Astrocyte (in vitro differentiated cells and primary cell): ENCODE results near the gene A1BG. TPM values are rescaled to one million over a fixed set of nuclear protein-coding genes. Genes with fewer than 3 reads are reported as not detected.

ENCODE experiments used
- microRNA-seq: library from miRNA; unstranded; fragments of <30 nt; microRNA quantifications from one replicate; pipeline ENCODE4 v1.2.0, GENCODE V29; 2020
- total RNA-seq: library from RNA; stranded (reverse); gene quantifications from 2 replicates; pipeline ENCODE4 v1.2.1, GENCODE V29; 2021

The A1BG gene
- total RNA-seq, 1 donor from 2014 or later, result 32.3 TPM

Small RNA genes lying within 50 kb of the gene (microRNA-seq; reads per million reads assigned to microRNA genes)
- 0.82 reads per million for gene MIR4754
- gene MIR6806, result not detected

Other genes with a start within 250 kb of the A1BG start
- 10.8 and 11.1 TPM in 2 replicates for gene ZNF329, start 202.7 kb downstream of the A1BG start, total RNA-seq
- 38.5 and 39.0 TPM in 2 replicates for gene ZNF274, start 170.4 kb downstream of the A1BG start, total RNA-seq
- gene ZNF544, start 124.6 kb downstream of the A1BG start, total RNA-seq, result 23.4 and 23.7 TPM in 2 replicates
- 10.0 and 10.4 TPM in 2 replicates for gene ZNF8, start 74.5 kb downstream of the A1BG start, total RNA-seq
- gene ERVK3-1, start 48.1 kb downstream of the A1BG start, total RNA-seq, result 34.6 and 40.9 TPM in 2 replicates
- 2.7 and 3.1 TPM in 2 replicates for gene ZSCAN22, start 26.5 kb downstream of the A1BG start, total RNA-seq
- 0.43 and 0.55 TPM in 2 replicates for gene ZNF497, start 9.3 kb upstream of the A1BG start, total RNA-seq
- 2.4 and 2.9 TPM in 2 replicates for gene ZNF837, start 27.5 kb upstream of the A1BG start, total RNA-seq
- 793 and 891 TPM in 2 replicates for gene RPS5, start 33.8 kb upstream of the A1BG start, total RNA-seq
- 0.36 and 0.41 TPM in 2 replicates for gene RNF225, start 42.2 kb upstream of the A1BG start, total RNA-seq
- gene ZNF584, start 55.2 kb upstream of the A1BG start, total RNA-seq, result 11.7 and 12.7 TPM in 2 replicates
- gene ZNF132, start 86.7 kb upstream of the A1BG start, total RNA-seq, result 1.4 and 1.9 TPM in 2 replicates
- gene ZNF324B, start 98.1 kb upstream of the A1BG start, total RNA-seq, result 4.9 and 5.7 TPM in 2 replicates
- 9.3 and 9.6 TPM in 2 replicates for gene ZNF324, start 113.6 kb upstream of the A1BG start, total RNA-seq
- 6.0 and 6.2 TPM in 2 replicates for gene ZNF446, start 122.9 kb upstream of the A1BG start, total RNA-seq
- gene SLC27A5, start 158.5 kb upstream of the A1BG start, total RNA-seq, result 6.8 TPM in 2 replicates
- 16.2 and 16.3 TPM in 2 replicates for gene ZBTB45, start 166.3 kb upstream of the A1BG start, total RNA-seq
- gene TRIM28, start 190.6 kb upstream of the A1BG start, total RNA-seq, result 339 and 351 TPM in 2 replicates
- 71.3 and 80.0 TPM in 2 replicates for gene CHMP2A, start 201.6 kb upstream of the A1BG start, total RNA-seq
- gene UBE2M, start 205.1 kb upstream of the A1BG start, total RNA-seq, result 106 and 113 TPM in 2 replicates
- gene MZF1, start 219.8 kb upstream of the A1BG start, total RNA-seq, result 14.7 and 17.4 TPM in 2 replicates